ENCODE data around the gene PARVG. TPM values are rescaled to one million over a fixed set of nuclear protein-coding genes. Genes with fewer than 3 reads are reported as not detected.

Gene PARVG, protein sequence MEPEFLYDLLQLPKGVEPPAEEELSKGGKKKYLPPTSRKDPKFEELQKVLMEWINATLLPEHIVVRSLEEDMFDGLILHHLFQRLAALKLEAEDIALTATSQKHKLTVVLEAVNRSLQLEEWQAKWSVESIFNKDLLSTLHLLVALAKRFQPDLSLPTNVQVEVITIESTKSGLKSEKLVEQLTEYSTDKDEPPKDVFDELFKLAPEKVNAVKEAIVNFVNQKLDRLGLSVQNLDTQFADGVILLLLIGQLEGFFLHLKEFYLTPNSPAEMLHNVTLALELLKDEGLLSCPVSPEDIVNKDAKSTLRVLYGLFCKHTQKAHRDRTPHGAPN
- total RNA-seq (2014; rRNA removed; shearing (Covaris generic)): 0.34 and 1.1 TPM in 2 replicates

DNA sequence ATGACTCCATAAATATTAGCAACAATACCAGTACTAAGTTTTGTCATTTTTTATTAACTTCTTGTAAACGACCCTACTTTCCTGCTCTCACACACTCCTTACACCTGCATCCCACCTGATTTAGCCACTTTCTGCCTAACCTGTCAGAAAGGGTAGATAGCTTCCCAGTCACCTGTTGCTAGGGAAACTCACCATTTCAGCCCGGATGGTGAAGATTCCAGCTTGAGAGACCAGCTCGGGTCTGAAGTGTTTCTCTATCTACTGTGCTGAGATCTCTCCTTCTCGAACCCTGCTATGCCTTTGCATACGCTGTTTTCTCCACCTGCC is at the start of gene PARVG:
Gene PARVG (plus strand): TSS at position 220 of the 327 bp plus-strand sequence. CDS start 2,405 bp downstream, outside the sequence.

Other genes starting within 250 kb of the PARVG start
- gene SAMM50, start 225.5 kb upstream of the PARVG start, total RNA-seq (2014; rRNA removed; shearing (Covaris generic)): 29.8 and 31.8 TPM in 2 replicates
- 57.9 and 68.5 TPM in 2 replicates for gene PARVB, start 156.6 kb upstream of the PARVG start, total RNA-seq (2014; rRNA removed; shearing (Covaris generic))
- gene SHISAL1, start 132.0 kb downstream of the PARVG start, total RNA-seq (2014; rRNA removed; shearing (Covaris generic)): 0.75 and 0.82 TPM in 2 replicates